RWPE2 (cell line): Measurements from ENCODE around the gene MAPK6.

Experiments used
- ATAC-seq: fragments of 200-7000 bp; cut with Tn5 transposase; 3 replicates; pipeline ENCODE4 v1.9.1; 2021; ENCODE audit warnings: low read depth
- DNase-seq: peaks from one replicate; pipeline ENCODE4 v3.0.0-alpha.2; 2020; ENCODE audit warnings: low spot score
- H3K27ac ChIP-seq: fragments of 450-650 bp; 2 replicates; pipeline ENCODE4 v1.5.1; 2017; ENCODE audit warnings: mild to moderate bottlenecking; ENCODE audit not compliant: poor library complexity, severe bottlenecking
- H3K27me3 ChIP-seq: fragments of 250-450 bp; sonication (Bioruptor Pico); 2 replicates; pipeline ENCODE4 v1.5.1; 2021; ENCODE audit warnings: mild to moderate bottlenecking, moderate library complexity; ENCODE audit not compliant: insufficient read depth, poor library complexity, severe bottlenecking
- H3K36me3 ChIP-seq: fragments of 250-450 bp; sonication (Bioruptor Pico); 2 replicates; pipeline ENCODE4 v1.5.1; 2020; ENCODE audit warnings: low read depth, mild to moderate bottlenecking, moderate library complexity
- H3K4me1 ChIP-seq: fragments of 250-450 bp; sonication (Bioruptor Pico); 2 replicates; pipeline ENCODE4 v1.5.1; 2021; ENCODE audit warnings: mild to moderate bottlenecking, moderate library complexity; ENCODE audit not compliant: insufficient read depth, poor library complexity, severe bottlenecking
- H3K4me3 ChIP-seq: fragments of 250-450 bp; sonication (Bioruptor Pico); 2 replicates; pipeline ENCODE4 v1.5.1; 2021; ENCODE audit warnings: mild to moderate bottlenecking, moderate library complexity; ENCODE audit not compliant: severe bottlenecking
- H3K9me3 ChIP-seq: fragments of 250-450 bp; sonication (Bioruptor Pico); 2 replicates; pipeline ENCODE4 v1.5.1; 2021; ENCODE audit warnings: mild to moderate bottlenecking, moderate library complexity; ENCODE audit not compliant: severe bottlenecking
- CTCF ChIP-seq: fragments of 450-650 bp; IDR thresholded peaks from one replicate; pipeline ENCODE4 v1.5.1; 2017; ENCODE audit warnings: mild to moderate bottlenecking, moderate library complexity; ENCODE audit not compliant: poor library complexity, severe bottlenecking

The MAPK6 gene

GRCh38 chr15:52114261-52115055 is 95.4 kb downstream of the MAPK6 start:
- H3K4me3 ChIP-seq = no peak overlapping the region
- no peaks in the 10 kb centered on the region for H3K9me3 ChIP-seq
- ATAC-seq (no peak), DNase-seq (no peak)
- H3K4me1 ChIP-seq = no peaks in the 10 kb centered on the region
- no peaks in the 10 kb centered on the region for H3K36me3 ChIP-seq
- no peak for TF ChIP-seq CTCF
- H3K27ac ChIP-seq = no peak overlapping the region
- H3K27me3 ChIP-seq = no peaks in the 10 kb centered on the region

GRCh38 chr15:52115598-52116427 is 96.8 kb downstream of the MAPK6 start:
- no peaks in the 10 kb centered on the region for H3K4me1 ChIP-seq
- DNase-seq = no peak
- no peak for ATAC-seq
- H3K36me3 ChIP-seq = no peaks in the 10 kb centered on the region
- no peak overlapping the region for H3K27ac ChIP-seq
- H3K27me3 ChIP-seq = no peaks in the 10 kb centered on the region
- H3K9me3 ChIP-seq = no peaks in the 10 kb centered on the region
- H3K4me3 ChIP-seq = no peak overlapping the region
- no peak for TF ChIP-seq CTCF
